BJ (cell line): ENCODE data around the gene DCUN1D1. TPM values are rescaled to one million over a fixed set of nuclear protein-coding genes. Genes with fewer than 3 reads are reported as not detected.

Experiments used
- CTCF ChIA-PET: fragments of 350-600 bp; formaldehyde crosslinking; extraction: SDS; loops from one replicate; lab custom pipeline; 2021; ENCODE audit warnings: antibody characterized with exemption, inconsistent platforms; lab: Yijun Ruan, JAX
- POLR2A ChIA-PET: fragments of 300-600 bp; sonication (Branson Sonifier 250); formaldehyde crosslinking; extraction: SDS; loops from one replicate; lab custom pipeline; 2021; ENCODE audit warnings: antibody characterized with exemption; lab: Charles Lee
- DNase-seq: peaks from one replicate; pipeline ENCODE4 v3.0.0-alpha.2; 2011; ENCODE audit warnings: low read depth
- H3K27me3 ChIP-seq: 2 replicates; pipeline ENCODE4 v1.6.0; 2011; ENCODE audit warnings: low read length; ENCODE audit not compliant: control insufficient read depth, insufficient read depth
- H3K36me3 ChIP-seq: 2 replicates; pipeline ENCODE4 v1.5.1; 2011; ENCODE audit warnings: low read length; ENCODE audit not compliant: control insufficient read depth, insufficient read depth
- H3K4me3 ChIP-seq: 2 replicates; pipeline ENCODE4 v1.5.1; 2011; ENCODE audit warnings: low read depth, mild to moderate bottlenecking, control low read depth, low read length
- CTCF ChIP-seq: IDR thresholded peaks from 2 replicates; pipeline ENCODE4 v1.5.1; 2011; ENCODE audit warnings: low read depth, mild to moderate bottlenecking, control low read depth, inconsistent platforms, low read length, moderate library complexity; ENCODE audit not compliant: insufficient read depth
- polyA plus RNA-seq: library from polyadenylated mRNA; depleted of rRNA; stranded (reverse); fragments of >200 nt; gene quantifications from 2 replicates; pipeline ENCODE4 v1.2.3, GENCODE V29; 2011; rRNA removed

Gene DCUN1D1
- polyA plus RNA-seq, 1 experiment = 6.1 TPM

- POLR2A ChIA-PET = no interaction called here
- H3K4me3 ChIP-seq = no peak overlapping the region
- no peak for TF ChIP-seq CTCF
- CTCF ChIA-PET = interaction anchor here (0.6 kb wide), 1 partner anchor 170 kb away, joined by 4 read pairs; no protein-coding TSS in a partner anchor
- no peak for DNase-seq
- peaks cover 4% of the 10 kb centered on the region; the same call in 1 of the 2 replicates for H3K36me3 ChIP-seq
- no peaks in the 10 kb centered on the region for H3K27me3 ChIP-seq
Measured at GRCh38 chr3:182891364-182891763, 89.0 kb downstream of the DCUN1D1 start.

DNA sequence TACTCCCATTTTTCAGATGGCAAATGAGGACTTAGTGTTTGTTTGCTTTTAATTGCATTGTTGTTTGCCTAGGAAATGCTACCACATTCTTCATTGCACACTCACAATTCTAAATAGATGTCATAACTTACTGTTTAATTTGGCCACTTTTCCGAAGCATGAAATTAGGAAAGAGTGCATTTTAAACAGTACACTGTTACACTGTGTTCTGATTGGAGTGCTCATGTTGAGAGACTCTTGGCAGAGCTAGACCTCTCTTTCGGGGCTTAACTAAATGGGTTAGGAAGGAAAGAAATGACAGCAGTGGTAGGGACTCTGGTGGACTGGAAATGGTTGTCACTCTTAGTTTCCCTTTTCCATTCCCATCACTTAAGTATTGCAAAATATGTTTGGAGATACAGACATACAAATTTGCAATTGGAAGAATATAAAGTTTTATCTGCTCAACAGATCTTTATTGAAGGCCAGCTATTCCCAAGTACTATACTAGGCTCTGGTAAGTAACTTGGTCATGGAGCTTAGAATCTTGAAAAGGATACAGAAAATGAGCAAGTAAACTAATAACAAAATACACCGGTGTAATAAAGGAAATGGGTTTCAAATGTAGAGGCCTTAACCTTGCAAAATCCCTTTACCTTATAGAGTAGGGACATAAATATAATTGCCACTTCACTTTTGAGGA, 90.2 kb downstream of the DCUN1D1 start:
- ChIA-PET POLR2A (no interaction called here), CTCF (interaction anchor here (1.2 kb wide), 1 partner anchor 35 kb away, joined by 3 read pairs; no protein-coding TSS in a partner anchor)
- DNase-seq = no peak
- no peaks in the 10 kb centered on the region for H3K27me3 ChIP-seq
- H3K4me3 ChIP-seq = no peak overlapping the region
- TF ChIP-seq CTCF = no peak
- peaks cover 4% of the 10 kb centered on the region; the same call in 1 of the 2 replicates for H3K36me3 ChIP-seq

Other genes with a start within 250 kb of the DCUN1D1 start
- 11.2 and 21.3 TPM in 2 replicates for gene ATP11B, start 187.0 kb downstream of the DCUN1D1 start, polyA plus RNA-seq
- gene MCCC1, start 119.0 kb upstream of the DCUN1D1 start, polyA plus RNA-seq = 12.5 and 16.7 TPM in 2 replicates
- 0.16 and 0.54 TPM in 2 replicates for gene LAMP3, start 182.2 kb upstream of the DCUN1D1 start, polyA plus RNA-seq